GM19452 (cell line): Measurements from ENCODE around the gene KLHDC1.
"Not testable (repeated sequence)": the region's sequence is repeated elsewhere in the genome, so short reads cannot be mapped to it uniquely, and the experiment has no call there.

Experiments
- ATAC-seq: cut with Tn5 transposase; IDR thresholded peaks from one replicate; pipeline ENCODE4 v1.9.1; 2021; ENCODE audit not compliant: unreplicated experiment

KLHDC1 gene

GRCh38 chr14:49781040-49781439 lies 88.1 kb downstream of the KLHDC1 start:
- not testable (repeated sequence) for ATAC-seq

- no peak for ATAC-seq
These were observed 90.6 kb downstream of the KLHDC1 start for GRCh38 chr14:49783394-49784014.

- no peak for ATAC-seq
These were observed 93.4 kb downstream of the KLHDC1 start for GRCh38 chr14:49786315-49786714.

- no peak for ATAC-seq
These were observed 99.7 kb downstream of the KLHDC1 start for GRCh38 chr14:49792618-49793017.

- no peak for ATAC-seq
These were observed 103.1 kb downstream of the KLHDC1 start for GRCh38 chr14:49796025-49796424.
